Activated T-helper 9 cell treated with anti-CD3 and anti-CD28 coated beads, Interleukin-2, amount 50 U/mL, for 16 hours (primary cell): ENCODE measurements around the gene LRP8.

Experiments used
- DNase-seq: peaks from one replicate; pipeline ENCODE4 v3.0.0-alpha.2; 2020; ENCODE audit warnings: low read depth

The LRP8 gene

DNA sequence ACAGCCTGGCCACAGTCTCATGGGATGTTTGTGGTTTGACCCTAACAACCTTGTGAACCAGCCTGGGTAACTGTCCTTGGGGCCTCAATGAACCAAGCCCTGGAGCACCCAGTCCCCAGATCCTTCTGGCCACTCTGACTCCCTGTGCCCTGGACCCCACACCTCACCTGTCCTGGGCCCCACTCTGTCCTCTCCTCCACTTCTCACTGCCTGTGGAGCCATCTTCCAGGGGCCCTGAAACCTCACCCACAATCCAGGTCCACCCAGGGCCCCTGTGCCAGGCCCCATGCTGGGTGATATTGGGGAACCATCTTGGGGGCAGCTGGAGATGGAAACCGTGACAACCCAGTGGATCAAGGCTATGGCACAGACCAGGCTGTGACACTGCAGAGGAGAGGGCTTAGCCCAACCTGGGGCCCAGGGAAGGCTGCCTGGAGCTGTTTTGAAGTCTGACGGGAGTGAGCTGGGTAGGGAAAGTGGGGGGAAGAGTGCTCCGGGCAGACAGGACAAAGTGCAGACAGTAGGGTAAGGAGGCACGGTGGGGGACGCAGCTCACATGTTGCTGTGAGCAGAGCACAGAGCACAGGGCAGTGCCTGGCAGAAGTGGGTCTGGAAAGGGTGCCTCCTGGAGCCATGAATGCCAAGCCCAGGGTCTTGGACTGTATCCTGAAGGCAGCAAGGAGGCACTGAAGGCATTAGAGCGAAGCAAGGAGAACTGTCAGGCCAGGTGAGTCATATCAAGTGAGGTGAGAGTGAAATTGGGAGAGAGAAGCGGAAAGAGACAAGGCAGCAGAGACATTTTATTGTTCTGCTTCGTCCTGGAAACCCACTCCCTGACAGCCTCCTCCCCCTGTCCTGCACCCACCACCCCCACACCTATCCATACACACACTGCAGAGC lies 12.1 kb upstream of the LRP8 start:
- DNase-seq, result no peak

DNA sequence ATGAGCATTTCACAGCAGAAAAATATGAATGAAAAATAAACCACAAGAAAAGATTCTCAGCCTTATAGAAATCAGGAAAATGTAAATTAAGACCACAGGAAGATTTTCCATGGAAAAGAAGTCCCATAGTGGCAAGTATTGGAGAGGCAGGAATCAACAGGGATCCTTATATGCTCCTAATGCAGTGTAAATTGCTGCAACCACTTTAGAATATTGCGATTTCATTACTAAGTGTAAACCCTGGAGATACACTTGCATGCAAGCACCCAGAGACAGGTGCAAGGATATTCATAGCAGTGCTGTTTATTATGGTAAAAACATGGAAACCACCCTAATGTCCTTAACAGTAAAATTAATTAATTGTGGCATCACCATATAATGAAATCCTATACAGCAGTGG lies 10.6 kb upstream of the LRP8 start:
- DNase-seq, result no peak

DNA sequence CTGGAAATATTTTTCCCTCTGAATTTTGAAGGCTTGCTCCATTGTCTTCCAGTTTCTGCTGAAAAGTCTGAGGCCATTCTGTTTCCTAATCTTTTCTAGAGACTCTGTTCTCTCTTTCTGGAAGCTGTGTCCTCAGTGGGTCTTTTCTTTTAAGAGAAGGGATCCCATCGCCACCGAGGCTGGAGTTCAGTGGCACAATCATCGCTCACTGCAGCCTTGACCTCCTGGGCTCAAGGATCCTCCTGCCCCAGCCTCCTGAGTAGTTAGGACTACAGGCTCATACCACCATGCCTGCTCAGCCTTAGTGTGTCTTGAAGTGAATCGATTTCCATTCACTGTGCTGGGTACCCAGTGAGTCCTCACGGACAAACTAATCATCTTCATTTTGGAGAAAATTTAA lies 9.6 kb upstream of the LRP8 start:
- no peak for DNase-seq

DNA sequence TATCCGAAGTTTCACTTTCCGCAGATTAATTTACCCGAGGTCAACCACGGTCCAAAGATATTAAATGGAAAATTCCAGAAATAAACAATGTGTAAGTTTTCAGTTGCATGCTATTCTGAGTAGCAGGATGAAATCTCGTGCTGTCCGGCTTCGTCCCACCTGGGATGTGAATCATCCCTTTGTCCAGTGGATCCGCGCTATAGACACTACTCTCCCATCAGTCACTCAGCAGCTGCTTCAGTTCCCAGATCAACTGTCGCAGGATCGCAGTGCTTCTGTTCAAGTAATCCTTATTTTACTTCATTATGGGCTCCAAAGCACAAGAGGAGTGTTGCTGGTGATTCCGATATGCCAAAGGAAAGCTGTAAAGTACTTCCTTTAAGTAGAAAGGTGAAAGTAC lies 8.3 kb upstream of the LRP8 start:
- no peak for DNase-seq

DNA sequence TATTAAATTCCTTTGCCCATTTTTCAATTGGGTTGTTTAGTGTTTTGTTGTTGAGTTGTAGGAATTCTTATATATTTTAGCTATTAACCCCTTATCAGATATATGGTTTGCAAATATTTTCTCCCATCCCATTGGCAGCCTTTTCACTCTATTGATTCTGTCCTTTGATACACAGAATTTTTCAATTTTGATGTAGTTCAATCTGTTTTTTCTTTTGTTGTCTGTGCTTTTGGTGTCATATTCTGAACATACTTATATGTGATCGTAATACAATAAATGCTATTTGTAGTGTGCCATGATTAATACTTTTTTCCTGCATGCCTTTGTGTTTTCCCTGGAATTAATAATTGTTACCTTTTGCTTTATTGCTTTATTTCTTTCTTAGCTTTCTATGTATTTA lies 7.8 kb upstream of the LRP8 start:
- DNase-seq, result no peak

DNA sequence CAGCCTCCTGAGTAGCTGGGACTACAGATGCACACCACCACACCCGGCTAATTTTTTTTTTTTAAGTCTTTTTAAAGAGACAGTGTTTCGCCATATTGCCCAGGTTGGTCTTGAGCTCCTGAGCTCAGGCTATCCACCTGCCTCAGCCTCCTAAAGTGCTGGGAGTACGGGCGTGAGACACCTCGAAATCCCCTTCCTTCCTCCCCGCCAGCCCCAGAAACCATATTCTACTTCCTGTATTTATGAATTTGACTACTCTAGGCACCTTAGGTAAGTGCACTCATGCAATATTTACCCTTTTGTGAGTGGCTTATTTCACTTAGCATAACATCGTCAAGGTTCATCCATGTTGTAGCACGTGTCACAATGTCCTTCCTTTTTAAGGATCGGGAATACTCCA lies 6.9 kb upstream of the LRP8 start:
- no peak for DNase-seq

DNA sequence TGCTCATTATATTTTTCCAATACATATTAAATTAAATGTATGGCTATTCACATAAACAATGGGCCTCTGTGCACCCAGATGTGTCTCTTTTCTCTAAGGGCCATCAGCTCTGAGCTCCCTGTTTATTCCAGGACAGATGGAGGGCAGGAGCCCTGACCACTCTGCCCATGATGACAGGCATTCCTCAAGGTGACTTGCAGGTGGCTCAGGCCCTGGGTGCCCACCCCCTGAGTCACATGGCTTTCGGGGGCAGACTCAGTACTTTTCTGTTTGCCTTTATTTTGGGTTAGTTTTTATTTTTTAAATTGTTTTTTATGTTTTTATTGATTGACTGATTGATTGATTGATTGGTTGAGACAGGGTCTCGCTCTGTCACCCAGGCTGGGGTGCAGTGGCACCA lies 6.4 kb upstream of the LRP8 start:
- no peak for DNase-seq

- no peak for DNase-seq
Measured at GRCh38 chr1:53332833-53333232, 5.0 kb upstream of the LRP8 start.

GRCh38 chr1:53332186-53332564 lies 4.3 kb upstream of the LRP8 start:
- no peak for DNase-seq

GRCh38 chr1:53331446-53332185 lies 3.7 kb upstream of the LRP8 start:
- DNase-seq, result no peak

DNA sequence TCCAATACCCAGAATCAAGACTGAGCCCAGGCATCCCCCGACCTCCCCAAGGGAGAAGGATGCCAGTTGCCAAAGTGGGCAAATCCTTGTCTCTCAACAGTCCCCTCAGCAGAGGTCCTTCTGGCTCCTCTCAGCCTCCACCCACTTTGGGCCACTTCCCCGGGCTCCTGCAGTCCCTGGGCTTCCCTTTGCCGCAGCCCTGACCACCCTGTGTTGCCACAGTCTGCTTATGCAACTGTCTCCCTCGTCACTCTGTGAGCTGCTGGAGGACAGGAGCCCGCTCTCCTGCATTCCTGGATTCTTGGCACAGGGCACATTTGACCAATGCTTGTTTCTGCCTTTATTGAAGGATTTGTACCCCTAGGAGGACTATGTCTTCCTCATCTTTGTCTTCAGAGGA lies 2.9 kb upstream of the LRP8 start:
- no peak for DNase-seq

GRCh38 chr1:53328541-53329499 lies 950 bp upstream of the LRP8 start:
- DNase-seq, result no peak

DNA sequence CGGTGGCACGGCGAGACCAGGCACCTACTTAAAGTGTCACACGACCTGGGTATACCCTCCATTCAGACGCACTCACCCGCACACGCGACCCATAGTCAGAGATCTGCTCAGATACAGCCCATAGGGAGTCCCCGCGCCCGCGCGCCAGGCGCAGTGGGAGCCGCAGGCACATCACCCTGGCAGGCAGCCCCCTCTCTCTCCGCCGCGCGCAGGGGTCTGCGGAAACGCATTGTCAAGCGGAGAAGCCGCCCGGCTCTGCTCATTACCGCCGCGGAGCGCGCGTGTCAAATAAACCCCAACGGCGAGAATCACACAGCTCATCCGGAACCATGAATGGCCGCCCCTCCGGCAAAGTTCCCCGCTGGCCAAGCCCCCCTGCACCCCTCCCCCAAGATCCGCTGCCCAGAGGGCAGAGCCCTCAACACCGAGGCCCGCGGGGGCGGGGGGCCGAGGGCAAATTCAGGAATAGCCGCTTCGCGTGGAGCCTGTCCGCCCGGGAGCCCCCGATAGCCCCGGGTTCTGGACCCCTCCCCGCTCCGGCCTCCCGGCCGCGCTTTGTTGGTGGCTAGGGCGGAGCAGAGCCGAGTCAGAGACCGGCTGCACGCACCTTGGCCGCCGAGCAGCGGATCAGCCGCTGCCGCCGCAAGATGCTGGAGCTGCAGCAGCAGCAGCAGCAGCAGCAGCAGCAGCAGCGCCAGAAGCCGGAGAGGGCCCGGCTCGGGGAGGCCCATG lies 522 bp downstream of the LRP8 start:
- peak; percentile 42 for DNase-seq

DNA sequence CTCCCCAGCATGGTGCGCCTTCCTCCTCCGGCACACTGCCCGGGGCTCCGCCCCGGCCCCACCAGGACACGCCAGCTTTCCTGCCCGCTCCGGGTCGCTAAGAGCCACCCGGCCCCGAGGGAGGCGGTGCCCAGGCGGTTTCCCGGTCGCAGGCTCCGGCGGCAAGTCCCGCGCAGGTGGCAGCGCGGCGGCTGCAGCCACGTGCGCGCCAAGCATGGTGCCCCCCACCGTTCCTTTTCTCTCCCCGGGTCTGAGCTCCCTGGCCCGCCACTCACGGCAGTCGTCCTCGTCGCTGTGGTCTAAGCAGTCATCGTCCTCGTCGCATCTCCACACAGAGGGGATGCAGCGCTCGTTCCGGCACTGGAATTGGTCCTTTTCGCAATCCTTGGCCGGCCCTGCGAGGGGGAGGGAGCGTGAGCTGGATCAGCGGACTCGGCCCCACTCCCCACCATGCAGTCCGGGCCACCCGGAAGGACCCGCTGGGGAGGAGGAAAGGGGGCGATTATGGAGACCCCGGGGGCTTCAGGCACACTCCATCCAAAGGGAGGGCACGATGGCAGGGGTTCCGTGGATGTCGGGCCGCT lies 1.2 kb downstream of the LRP8 start:
- DNase-seq, result peak; percentile 13

DNA sequence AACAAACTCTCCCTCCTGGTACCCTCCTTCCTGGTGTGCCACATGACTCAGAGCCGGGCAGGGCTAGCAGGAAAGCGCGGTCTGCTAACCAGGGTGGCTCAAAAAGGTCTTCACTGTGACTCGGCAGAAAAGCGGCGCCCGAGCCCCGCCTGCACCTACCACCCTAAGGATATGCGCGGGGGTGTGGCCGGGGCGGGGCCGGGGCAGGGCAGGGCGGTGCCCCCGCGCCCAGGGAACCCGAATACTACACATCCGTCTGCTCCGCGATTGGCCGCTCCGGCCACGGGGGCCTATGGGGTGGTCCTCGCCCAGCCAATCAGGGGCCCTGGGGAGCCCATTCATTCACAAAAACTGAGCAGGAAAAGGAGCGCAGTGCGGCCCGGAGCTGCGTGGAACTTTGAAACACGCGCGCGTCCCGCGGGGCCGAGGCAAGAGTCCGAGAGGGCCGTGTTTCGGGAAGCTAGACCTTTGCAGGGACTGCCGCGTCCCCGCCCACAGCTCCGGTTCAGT lies 1.7 kb downstream of the LRP8 start:
- peak; percentile 91 for DNase-seq

DNA sequence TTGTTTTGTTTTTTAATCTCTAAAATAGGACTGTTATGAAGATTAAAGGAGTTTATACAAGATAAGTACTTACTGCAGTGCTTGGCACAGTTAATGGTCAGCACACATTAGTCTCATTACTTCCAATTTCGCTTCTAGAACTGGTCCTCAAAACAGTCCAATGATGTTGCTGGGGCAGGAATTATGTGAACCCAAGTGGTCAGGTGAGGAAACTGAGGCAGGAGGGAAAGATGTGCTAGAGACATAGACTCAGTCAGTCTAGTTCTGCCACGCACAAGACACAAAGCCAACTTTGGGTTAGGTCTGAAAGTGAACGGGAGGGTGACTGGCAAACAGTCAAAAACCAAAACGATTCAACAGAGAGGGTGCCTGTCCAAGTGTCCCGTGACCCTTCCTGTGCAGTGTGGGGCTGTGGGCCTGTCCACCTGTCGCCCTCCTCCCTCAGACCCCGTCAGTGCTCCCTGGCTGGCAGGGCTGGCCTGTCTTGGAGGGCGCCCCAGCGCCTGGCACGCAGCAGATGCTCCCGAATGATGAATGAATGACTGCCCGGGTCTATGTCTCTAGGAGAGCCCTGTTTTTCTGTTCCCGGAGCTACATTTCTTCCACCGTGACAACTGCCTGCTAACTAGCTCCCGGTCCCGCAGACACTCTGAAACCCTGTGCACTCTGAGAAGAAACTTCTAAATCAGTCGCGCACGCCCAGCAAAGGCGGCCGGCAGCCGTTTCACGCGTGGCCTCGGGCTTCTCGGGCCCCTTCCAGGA lies 2.4 kb downstream of the LRP8 start:
- DNase-seq, result no peak

- DNase-seq, result no peak
Measured at GRCh38 chr1:53324728-53325297, 3.1 kb downstream of the LRP8 start.

DNA sequence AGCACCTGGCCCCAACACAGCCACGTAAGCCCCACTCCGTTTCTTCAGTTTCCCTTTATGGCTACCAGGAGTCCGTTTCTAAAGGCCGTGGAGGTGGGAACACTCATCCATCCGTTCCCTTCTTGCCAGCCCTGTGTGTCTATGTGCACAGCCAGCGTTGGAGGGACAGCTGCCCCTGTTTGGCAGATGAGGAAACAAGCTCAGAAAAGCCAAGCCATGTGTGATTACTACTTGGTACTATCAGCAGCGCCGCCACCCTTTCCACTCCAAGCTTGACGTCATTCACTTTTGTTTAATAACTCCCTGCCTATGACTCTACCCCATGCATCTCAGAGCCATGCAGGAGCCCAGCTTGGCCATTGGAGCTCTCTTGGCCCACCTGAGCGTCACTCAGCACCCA lies 3.5 kb downstream of the LRP8 start:
- DNase-seq, result no peak

DNA sequence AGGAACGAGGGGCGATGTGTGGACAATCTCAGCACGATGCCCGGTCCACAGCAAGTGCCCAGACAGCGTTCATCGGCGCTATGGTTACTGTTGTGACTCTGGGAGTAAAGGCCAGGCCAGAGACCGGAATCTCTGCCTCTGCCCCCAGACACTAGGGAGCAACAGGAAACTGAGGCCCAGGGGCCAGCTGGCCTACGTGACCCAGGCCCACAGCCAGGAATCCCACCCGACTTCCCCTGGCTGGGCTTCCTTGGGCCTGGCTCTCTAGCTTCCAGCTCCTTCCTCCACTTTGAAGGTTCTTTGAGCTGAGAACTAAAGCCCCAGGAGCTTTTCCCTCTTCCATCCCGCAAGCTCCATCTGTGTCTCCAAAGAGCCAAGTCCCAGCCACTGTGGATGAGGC lies 4.6 kb downstream of the LRP8 start:
- no peak for DNase-seq
